ENCODE data around the gene CASTOR2. TPM values are rescaled to one million over a fixed set of nuclear protein-coding genes. Genes with fewer than 3 reads are reported as not detected.
"Not testable (repeated sequence)": the region's sequence is repeated elsewhere in the genome, so short reads cannot be mapped to it uniquely, and the experiment has no call there.

The CASTOR2 gene
- total RNA-seq (2022) (5.1 and 5.5 TPM in 2 replicates), Bru-seq, nascent RNA (percentile 26 among the genes with signal in this experiment), BruChase-seq, experiment 1, labeled RNA remaining after a 6-hour chase (percentile 36 among the genes with signal in this experiment), BruChase-seq, experiment 2, labeled RNA remaining after a 2-hour chase (percentile 38 among the genes with signal in this experiment)
- long read RNA-seq = 0 reads

DNA sequence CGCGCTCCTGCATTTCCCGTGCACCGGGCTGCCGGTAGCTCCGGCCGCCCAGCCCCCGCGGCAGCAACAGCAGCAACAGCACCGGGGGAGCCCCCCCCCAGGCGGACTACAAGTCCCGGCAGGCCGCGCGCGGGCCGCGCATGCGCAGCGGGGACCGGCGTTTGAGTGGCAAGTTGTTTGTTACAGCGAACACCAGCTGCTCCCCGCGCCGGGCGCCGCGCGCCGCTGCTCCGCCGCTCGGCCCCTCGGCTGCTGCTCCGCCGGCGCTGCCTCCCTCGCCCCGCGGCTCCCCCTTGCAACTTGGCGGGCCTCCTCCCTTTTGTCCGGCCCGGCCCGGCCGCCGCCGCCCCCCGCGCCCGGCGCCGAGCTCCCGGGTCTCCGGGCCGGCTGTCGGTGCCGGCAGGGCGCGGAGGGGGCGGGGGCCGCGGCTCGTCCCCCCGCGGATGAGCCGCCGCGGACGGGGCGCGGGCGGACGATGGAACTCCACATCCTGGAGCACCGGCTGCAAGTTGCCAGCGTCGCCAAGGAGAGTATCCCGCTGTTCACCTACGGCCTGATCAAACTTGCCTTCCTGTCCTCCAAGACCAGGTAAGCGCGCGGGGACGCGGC lies at the start of gene CASTOR2:
Gene CASTOR2, plus strand, starts transcription at position 195 of the 609 bp plus-strand sequence. Its CDS starts 281 bp downstream, at position 476.
- H3K27me3 Mint-ChIP-seq (ENCODE audit: unreplicated experiment); CTCF ChIA-PET; intact Hi-C loops (cut with micrococcal nuclease; ENCODE audit: unreplicated experiment); H3K9me3 Mint-ChIP-seq (ENCODE audit: low read depth, unreplicated experiment); H3K27ac Mint-ChIP-seq (ENCODE audit: unreplicated experiment); H3K36me3 Mint-ChIP-seq (ENCODE audit: insufficient read depth, unreplicated experiment); BruUV-seq (replicated peaks); H3K4me1 Mint-ChIP-seq (ENCODE audit: low read depth, unreplicated experiment): not testable (repeated sequence)
- H3K4me3 Mint-ChIP-seq (ENCODE audit: low read depth, unreplicated experiment) = peak within 1 kb of the TSS; percentile 53
- DNase-seq = peak; percentile 59

DNA sequence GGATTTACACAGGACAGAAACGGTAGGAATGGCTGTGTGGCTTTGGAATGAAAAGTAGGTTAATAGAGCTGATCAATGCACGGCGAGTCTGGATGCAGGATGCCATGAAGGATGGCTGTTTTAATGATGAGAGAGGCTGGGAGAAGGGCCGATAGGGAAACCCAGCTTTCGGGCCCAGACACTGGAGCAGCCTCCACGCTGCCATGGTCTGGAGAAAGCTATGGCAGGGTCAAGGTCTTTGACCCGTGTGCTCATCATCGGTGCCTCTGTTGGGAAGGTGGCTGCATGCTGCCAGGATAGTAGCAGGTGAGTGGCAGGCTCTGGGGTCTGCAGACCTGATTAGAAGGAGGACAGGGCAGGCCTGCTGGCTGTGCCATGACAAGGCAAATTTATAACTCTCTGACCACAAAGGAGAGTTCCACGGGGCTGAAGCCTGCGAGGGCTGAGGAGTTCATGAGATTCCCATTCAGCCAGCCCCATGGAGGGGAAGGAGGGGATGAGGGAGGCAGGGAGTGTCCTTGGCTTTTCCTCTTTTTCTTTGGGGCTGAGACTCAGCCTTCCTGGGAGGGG lies 42.1 kb upstream of the CASTOR2 start:
- H3K9me3 Mint-ChIP-seq (ENCODE audit: low read depth, unreplicated experiment); H3K4me3 Mint-ChIP-seq (ENCODE audit: low read depth, unreplicated experiment); H3K27me3 Mint-ChIP-seq (ENCODE audit: unreplicated experiment); DNase-seq; BruUV-seq (replicated peaks); intact Hi-C loops (cut with micrococcal nuclease; ENCODE audit: unreplicated experiment); H3K27ac Mint-ChIP-seq (ENCODE audit: unreplicated experiment); CTCF ChIA-PET; H3K4me1 Mint-ChIP-seq (ENCODE audit: low read depth, unreplicated experiment); H3K36me3 Mint-ChIP-seq (ENCODE audit: insufficient read depth, unreplicated experiment): not testable (repeated sequence)

- BruUV-seq (replicated peaks); H3K9me3 Mint-ChIP-seq (ENCODE audit: low read depth, unreplicated experiment); H3K36me3 Mint-ChIP-seq (ENCODE audit: insufficient read depth, unreplicated experiment); H3K4me1 Mint-ChIP-seq (ENCODE audit: low read depth, unreplicated experiment); intact Hi-C loops (cut with micrococcal nuclease; ENCODE audit: unreplicated experiment); DNase-seq; H3K27ac Mint-ChIP-seq (ENCODE audit: unreplicated experiment); CTCF ChIA-PET; H3K4me3 Mint-ChIP-seq (ENCODE audit: low read depth, unreplicated experiment); H3K27me3 Mint-ChIP-seq (ENCODE audit: unreplicated experiment): not testable (repeated sequence)
Observed at GRCh38 chr7:74923644-74924043, 40.9 kb upstream of the CASTOR2 start.

DNA sequence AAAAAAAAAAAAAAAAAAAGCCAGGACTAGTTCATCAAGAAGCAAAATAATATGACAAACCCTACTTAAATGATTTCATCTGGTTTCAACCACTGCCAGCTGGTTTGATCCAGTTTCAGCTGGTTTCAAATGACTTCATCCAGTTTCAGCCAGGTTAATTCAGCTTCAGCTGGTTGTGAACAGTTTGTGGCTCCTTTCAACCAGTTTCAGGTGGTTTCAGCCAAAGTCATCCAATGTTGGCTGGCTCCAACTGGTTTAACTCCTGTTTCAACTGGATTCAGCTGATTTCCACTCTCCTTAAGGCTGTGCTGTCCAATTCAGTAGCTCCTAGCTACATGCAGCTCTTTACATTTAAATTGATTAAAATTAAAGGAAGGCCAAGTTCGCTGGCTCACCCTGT lies 37.5 kb upstream of the CASTOR2 start:
- H3K9me3 Mint-ChIP-seq (ENCODE audit: low read depth, unreplicated experiment); H3K27ac Mint-ChIP-seq (ENCODE audit: unreplicated experiment); H3K4me1 Mint-ChIP-seq (ENCODE audit: low read depth, unreplicated experiment); H3K4me3 Mint-ChIP-seq (ENCODE audit: low read depth, unreplicated experiment); H3K36me3 Mint-ChIP-seq (ENCODE audit: insufficient read depth, unreplicated experiment); DNase-seq; intact Hi-C loops (cut with micrococcal nuclease; ENCODE audit: unreplicated experiment); H3K27me3 Mint-ChIP-seq (ENCODE audit: unreplicated experiment); BruUV-seq (replicated peaks); CTCF ChIA-PET: not testable (repeated sequence)

DNA sequence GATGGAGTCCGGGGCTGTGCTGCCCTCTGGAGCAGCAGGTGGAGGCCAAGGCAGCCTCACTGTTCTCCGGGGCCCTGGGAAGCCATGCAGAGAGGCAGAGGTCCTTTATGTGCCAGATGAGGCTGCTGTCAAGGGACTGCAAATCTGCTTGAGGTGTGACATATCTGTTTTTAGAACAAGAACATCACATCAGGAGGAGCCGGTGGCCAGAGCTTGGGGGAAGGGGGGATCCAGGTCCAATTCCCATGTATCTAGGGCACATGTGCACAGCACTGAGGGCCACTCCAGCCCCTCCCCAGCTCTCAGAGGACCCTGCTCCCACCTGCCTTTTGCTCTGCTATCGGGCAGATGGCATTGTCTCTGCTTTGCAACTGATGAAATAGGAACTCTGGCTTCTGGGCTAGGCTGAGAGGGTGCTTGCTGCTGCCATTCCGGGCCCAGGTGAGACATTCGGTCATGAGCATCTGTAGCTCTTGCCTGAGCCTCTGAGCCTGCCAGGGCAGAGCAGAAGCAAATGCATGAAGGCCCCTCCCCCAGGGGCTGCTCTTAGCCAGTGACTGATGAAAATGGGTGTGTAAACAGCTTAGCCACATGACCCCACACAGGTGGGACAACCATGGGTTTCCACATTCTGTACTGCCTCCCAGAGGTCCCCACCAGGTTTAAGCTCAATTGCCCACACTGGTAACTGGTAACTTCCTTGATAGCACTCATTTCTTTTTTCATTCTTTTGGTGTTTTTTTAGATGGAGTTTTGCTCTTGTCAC lies 32.8 kb upstream of the CASTOR2 start:
- H3K36me3 Mint-ChIP-seq (ENCODE audit: insufficient read depth, unreplicated experiment); H3K27ac Mint-ChIP-seq (ENCODE audit: unreplicated experiment); intact Hi-C loops (cut with micrococcal nuclease; ENCODE audit: unreplicated experiment); CTCF ChIA-PET; BruUV-seq (replicated peaks); DNase-seq; H3K9me3 Mint-ChIP-seq (ENCODE audit: low read depth, unreplicated experiment); H3K27me3 Mint-ChIP-seq (ENCODE audit: unreplicated experiment); H3K4me1 Mint-ChIP-seq (ENCODE audit: low read depth, unreplicated experiment); H3K4me3 Mint-ChIP-seq (ENCODE audit: low read depth, unreplicated experiment): not testable (repeated sequence)

GRCh38 chr7:74939429-74939828 lies 25.1 kb upstream of the CASTOR2 start:
- H3K27ac Mint-ChIP-seq (ENCODE audit: unreplicated experiment); H3K4me3 Mint-ChIP-seq (ENCODE audit: low read depth, unreplicated experiment); H3K9me3 Mint-ChIP-seq (ENCODE audit: low read depth, unreplicated experiment); H3K36me3 Mint-ChIP-seq (ENCODE audit: insufficient read depth, unreplicated experiment); intact Hi-C loops (cut with micrococcal nuclease; ENCODE audit: unreplicated experiment); CTCF ChIA-PET; BruUV-seq (replicated peaks); DNase-seq; H3K27me3 Mint-ChIP-seq (ENCODE audit: unreplicated experiment); H3K4me1 Mint-ChIP-seq (ENCODE audit: low read depth, unreplicated experiment): not testable (repeated sequence)

GRCh38 chr7:74941302-74942069 lies 23.0 kb upstream of the CASTOR2 start:
- H3K27me3 Mint-ChIP-seq (ENCODE audit: unreplicated experiment); intact Hi-C loops (cut with micrococcal nuclease; ENCODE audit: unreplicated experiment); H3K4me1 Mint-ChIP-seq (ENCODE audit: low read depth, unreplicated experiment); CTCF ChIA-PET; H3K9me3 Mint-ChIP-seq (ENCODE audit: low read depth, unreplicated experiment); H3K4me3 Mint-ChIP-seq (ENCODE audit: low read depth, unreplicated experiment); DNase-seq; H3K27ac Mint-ChIP-seq (ENCODE audit: unreplicated experiment); H3K36me3 Mint-ChIP-seq (ENCODE audit: insufficient read depth, unreplicated experiment); BruUV-seq (replicated peaks): not testable (repeated sequence)

DNA sequence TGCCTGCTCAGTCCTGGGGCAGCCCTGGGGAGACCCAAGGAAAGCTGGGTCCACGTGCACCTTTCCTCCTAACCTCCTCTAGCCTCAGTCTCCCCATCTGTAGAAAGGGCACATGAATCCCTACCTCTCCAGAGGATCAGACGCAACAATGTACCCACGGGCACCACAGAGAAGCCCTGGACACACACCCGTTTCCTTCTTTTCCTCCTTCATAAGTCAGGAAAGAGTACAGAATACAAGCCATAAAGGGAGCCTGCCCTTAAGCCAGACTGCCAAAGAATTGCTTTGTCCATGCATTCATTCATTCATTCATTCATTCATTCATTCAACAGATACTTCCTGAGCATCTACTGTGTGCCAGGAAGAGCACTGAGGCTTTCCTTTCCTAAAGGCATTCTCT lies 20.6 kb upstream of the CASTOR2 start:
- H3K4me3 Mint-ChIP-seq (ENCODE audit: low read depth, unreplicated experiment); intact Hi-C loops (cut with micrococcal nuclease; ENCODE audit: unreplicated experiment); CTCF ChIA-PET; H3K36me3 Mint-ChIP-seq (ENCODE audit: insufficient read depth, unreplicated experiment); BruUV-seq (replicated peaks); H3K9me3 Mint-ChIP-seq (ENCODE audit: low read depth, unreplicated experiment); H3K27ac Mint-ChIP-seq (ENCODE audit: unreplicated experiment); H3K27me3 Mint-ChIP-seq (ENCODE audit: unreplicated experiment); H3K4me1 Mint-ChIP-seq (ENCODE audit: low read depth, unreplicated experiment); DNase-seq: not testable (repeated sequence)

- H3K9me3 Mint-ChIP-seq (ENCODE audit: low read depth, unreplicated experiment); H3K36me3 Mint-ChIP-seq (ENCODE audit: insufficient read depth, unreplicated experiment); CTCF ChIA-PET; H3K4me1 Mint-ChIP-seq (ENCODE audit: low read depth, unreplicated experiment); BruUV-seq (replicated peaks); H3K27me3 Mint-ChIP-seq (ENCODE audit: unreplicated experiment); H3K4me3 Mint-ChIP-seq (ENCODE audit: low read depth, unreplicated experiment); intact Hi-C loops (cut with micrococcal nuclease; ENCODE audit: unreplicated experiment); DNase-seq; H3K27ac Mint-ChIP-seq (ENCODE audit: unreplicated experiment): not testable (repeated sequence)
Observed at GRCh38 chr7:74947741-74948140, 16.8 kb upstream of the CASTOR2 start.

Data from Calu3 (cell line).